Astrocyte (in vitro differentiated cells and primary cell): ENCODE results near the gene TRIP10. TPM values are rescaled to one million over a fixed set of nuclear protein-coding genes. Genes with fewer than 3 reads are reported as not detected.
A peak's percentile ranks its signal among the peaks of the same experiment; 100 is the strongest.

ENCODE experiments used
- DNase-seq: peaks from one replicate; pipeline ENCODE4 v3.0.0-alpha.2; 2010; ENCODE audit warnings: low read depth
- FAIRE-seq: peaks from 2 replicates; lab custom pipeline; 2011; peaks lifted over from hg19 to GRCh38; lab: Jason Lieb, UNC
- H2AFZ ChIP-seq: 2 replicates; pipeline ENCODE4 v1.6.0; 2012; ENCODE audit warnings: low read depth, low read length, inconsistent platforms
- H3K27ac ChIP-seq: 2 replicates; pipeline ENCODE4 v1.5.1; 2011; ENCODE audit warnings: low read depth, low read length, inconsistent platforms
- H3K27me3 ChIP-seq: 2 replicates; pipeline ENCODE4 v1.6.0; 2011; ENCODE audit warnings: low read length, inconsistent platforms; ENCODE audit not compliant: insufficient read depth
- H3K36me3 ChIP-seq: 2 replicates; pipeline ENCODE4 v1.5.1; 2011; ENCODE audit warnings: low read length, inconsistent platforms; ENCODE audit not compliant: insufficient read depth
- H3K4me1 ChIP-seq: 2 replicates; pipeline ENCODE4 v1.5.1; 2011; ENCODE audit warnings: low read length, inconsistent platforms; ENCODE audit not compliant: insufficient read depth
- H3K4me2 ChIP-seq: 2 replicates; pipeline ENCODE4 v1.6.0; 2012; ENCODE audit warnings: low read length, inconsistent platforms
- H3K4me3 ChIP-seq: 2 replicates; pipeline ENCODE4 v1.5.1; 2011; ENCODE audit warnings: low read depth, mild to moderate bottlenecking, low read length, inconsistent platforms; ENCODE audit not compliant: insufficient read depth
- H3K79me2 ChIP-seq: 2 replicates; pipeline ENCODE4 v1.6.0; 2012; ENCODE audit warnings: mild to moderate bottlenecking, low read length, inconsistent platforms; ENCODE audit not compliant: insufficient read depth
- H3K9ac ChIP-seq: 2 replicates; pipeline ENCODE4 v1.6.0; 2012; ENCODE audit warnings: mild to moderate bottlenecking, low read length, inconsistent platforms
- H3K9me3 ChIP-seq: 2 replicates; pipeline ENCODE4 v1.5.1; 2012; ENCODE audit warnings: low read depth, mild to moderate bottlenecking, low read length, inconsistent platforms; ENCODE audit not compliant: insufficient read depth
- H4K20me1 ChIP-seq: 2 replicates; pipeline ENCODE4 v1.6.0; 2012; ENCODE audit warnings: low read length, inconsistent platforms; ENCODE audit not compliant: insufficient read depth
- H3K27ac Mint-ChIP-seq: one replicate; pipeline ENCODE4 v1.8.0; 2021; ENCODE audit warnings: mild to moderate bottlenecking, mixed read lengths; ENCODE audit not compliant: unreplicated experiment
- H3K27me3 Mint-ChIP-seq: one replicate; pipeline ENCODE4 v1.8.0; 2021; ENCODE audit warnings: low read depth, mixed read lengths; ENCODE audit not compliant: unreplicated experiment
- H3K36me3 Mint-ChIP-seq: one replicate; pipeline ENCODE4 v1.8.0; 2021; ENCODE audit warnings: low read depth, mixed read lengths; ENCODE audit not compliant: unreplicated experiment
- H3K4me1 Mint-ChIP-seq: one replicate; pipeline ENCODE4 v1.8.0; 2021; ENCODE audit warnings: low read depth, mixed read lengths; ENCODE audit not compliant: unreplicated experiment
- H3K4me3 Mint-ChIP-seq: one replicate; pipeline ENCODE4 v1.8.0; 2021; ENCODE audit warnings: mild to moderate bottlenecking, moderate library complexity, mixed read lengths; ENCODE audit not compliant: unreplicated experiment
- H3K9me3 Mint-ChIP-seq: one replicate; pipeline ENCODE4 v1.8.0; 2021; ENCODE audit warnings: mild to moderate bottlenecking, mixed read lengths; ENCODE audit not compliant: unreplicated experiment
- CTCF ChIP-seq: IDR thresholded peaks from 2 replicates; pipeline ENCODE4 v1.5.1; 2011; ENCODE audit warnings: low read depth, mild to moderate bottlenecking, inconsistent platforms, low read length, moderate library complexity; ENCODE audit not compliant: insufficient read depth
- EZH2 ChIP-seq: IDR thresholded peaks from 2 replicates; pipeline ENCODE4 v1.6.1; 2012; ENCODE audit warnings: mild to moderate bottlenecking, low read length, inconsistent platforms; ENCODE audit not compliant: insufficient read depth
- total RNA-seq: library from RNA; stranded (reverse); gene quantifications from 2 replicates; pipeline ENCODE4 v1.2.1, GENCODE V29; 2021

The TRIP10 gene
- total RNA-seq, 1 donor from 2014 or later: 41.4 TPM

- H3K79me2 ChIP-seq: no peaks in the 10 kb centered on the region
- Mint-ChIP-seq H3K4me1 (no peaks in the 10 kb centered on the region), H3K9me3 (peaks cover 18% of the 10 kb centered on the region), H3K4me3 (no peak overlapping the region), H3K36me3 (peaks cover 2% of the 10 kb centered on the region), H3K27me3 (peaks cover 10% of the 10 kb centered on the region), H3K27ac (no peak overlapping the region)
- TF ChIP-seq EZH2 (no peak), CTCF (no peak)
- H2AFZ ChIP-seq: no peak overlapping the region
- no peak overlapping the region for H3K4me3 ChIP-seq
- no peaks in the 10 kb centered on the region for H3K4me1 ChIP-seq
- no peak for DNase-seq
- no peak overlapping the region for H3K9ac ChIP-seq
- no peaks in the 10 kb centered on the region for H3K27me3 ChIP-seq
- no peak for FAIRE-seq
- H3K27ac ChIP-seq: no peak overlapping the region
- no peaks in the 10 kb centered on the region for H3K36me3 ChIP-seq
- peaks cover 4% of the 10 kb centered on the region for H3K9me3 ChIP-seq
- no peaks in the 10 kb centered on the region for H4K20me1 ChIP-seq
- H3K4me2 ChIP-seq: no peak overlapping the region
Measured at GRCh38 chr19:6716610-6716970, 22.9 kb upstream of the TRIP10 start.

- Histone ChIP-seq H3K4me3 (no peak overlapping the region), H4K20me1 (no peaks in the 10 kb centered on the region), H3K27me3 (no peaks in the 10 kb centered on the region), H3K9me3 (peaks cover 4% of the 10 kb centered on the region), H3K36me3 (no peaks in the 10 kb centered on the region), H3K4me2 (no peak overlapping the region), H3K9ac (no peak overlapping the region), H3K27ac (no peak overlapping the region), H3K4me1 (no peaks in the 10 kb centered on the region), H3K79me2 (no peaks in the 10 kb centered on the region), H2AFZ (no peak overlapping the region)
- no peaks in the 10 kb centered on the region for H3K4me1 Mint-ChIP-seq
- peaks cover 18% of the 10 kb centered on the region for H3K9me3 Mint-ChIP-seq
- H3K36me3 Mint-ChIP-seq: peaks cover 2% of the 10 kb centered on the region
- no peak overlapping the region for H3K4me3 Mint-ChIP-seq
- peaks cover 8% of the 10 kb centered on the region for H3K27me3 Mint-ChIP-seq
- TF ChIP-seq EZH2 (no peak), CTCF (no peak)
- FAIRE-seq (no peak), DNase-seq (no peak)
- no peak overlapping the region for H3K27ac Mint-ChIP-seq
Measured at GRCh38 chr19:6717036-6717435, 22.4 kb upstream of the TRIP10 start.

- no peak overlapping the region for H3K4me3 Mint-ChIP-seq
- H3K9me3 Mint-ChIP-seq: peaks cover 14% of the 10 kb centered on the region
- peaks cover 4% of the 10 kb centered on the region for H3K9me3 ChIP-seq
- H3K27me3 Mint-ChIP-seq: peaks cover 8% of the 10 kb centered on the region
- no peak overlapping the region for H3K9ac ChIP-seq
- H3K4me1 ChIP-seq: no peaks in the 10 kb centered on the region
- H3K36me3 Mint-ChIP-seq: no peaks in the 10 kb centered on the region
- H3K79me2 ChIP-seq: no peaks in the 10 kb centered on the region
- no peak overlapping the region for H3K27ac ChIP-seq
- FAIRE-seq (peak; percentile 76), DNase-seq (no peak)
- H3K27me3 ChIP-seq: no peaks in the 10 kb centered on the region
- no peak for TF ChIP-seq EZH2
- no peak for TF ChIP-seq CTCF
- no peak overlapping the region for H3K4me3 ChIP-seq
- H4K20me1 ChIP-seq: no peaks in the 10 kb centered on the region
- H3K4me2 ChIP-seq: no peak overlapping the region
- no peaks in the 10 kb centered on the region for H3K4me1 Mint-ChIP-seq
- H3K36me3 ChIP-seq: no peaks in the 10 kb centered on the region
- H2AFZ ChIP-seq: no peak overlapping the region
- no peak overlapping the region for H3K27ac Mint-ChIP-seq
Measured at GRCh38 chr19:6717441-6717971, 22.0 kb upstream of the TRIP10 start.
